Testis (tissue), 3 donors: ENCODE results near the gene CEP350. TPM values are rescaled to one million over a fixed set of nuclear protein-coding genes. Genes with fewer than 3 reads are reported as not detected.

Experiments used
- DNase-seq: peaks from one replicate; pipeline ENCODE4 v3.0.0-alpha.2; 2019
- H3K27ac ChIP-seq, 2 donors: fragments of 200-600 bp; sonication (generic); one replicate each; pipeline ENCODE4 v1.5.1; 2019
- H3K27me3 ChIP-seq: fragments of 200-600 bp; sonication (generic); one replicate; pipeline ENCODE4 v1.5.1; 2019
- H3K36me3 ChIP-seq: fragments of 200-600 bp; sonication (generic); one replicate; pipeline ENCODE4 v1.5.1; 2017; ENCODE audit warnings: low read depth; ENCODE audit errors: missing control alignments
- H3K4me1 ChIP-seq: fragments of 200-600 bp; sonication (generic); one replicate; pipeline ENCODE4 v1.5.1; 2019
- H3K4me3 ChIP-seq, 2 donors: fragments of 200-600 bp; sonication (generic); one replicate each; pipeline ENCODE4 v1.5.1; 2017 to 2019
- H3K9me3 ChIP-seq: fragments of 200-600 bp; sonication (generic); one replicate; pipeline ENCODE4 v1.5.1; 2017
- CTCF ChIP-seq, 3 experiments: fragments of 450-650 bp in 2 of 3; fragments of 200-600 bp in 1 of 3; sonication (generic) in 1 of 3; IDR thresholded peaks; one replicate each; pipeline ENCODE4 v1.5.1; 2016 to 2019; ENCODE audit warnings: antibody characterized with exemption in 3 of 3, mild to moderate bottlenecking in 2 of 3, moderate library complexity in 1 of 3
- POLR2A ChIP-seq: fragments of 450-650 bp; IDR thresholded peaks from one replicate; pipeline ENCODE4 v1.6.1; 2017; ENCODE audit warnings: antibody characterized with exemption, mild to moderate bottlenecking, moderate library complexity
- whole genome bisulfite sequencing, 2 donors: methylation state at CpG; one replicate each; pipeline ENCODE4 v1.1.5; 2018; 5-methylcytosine and 5-hydroxymethylcytosine counted together
- intact Hi-C: fragments of 100-400 bp; cut with DNase I; formaldehyde crosslinking; loops from one replicate; pipeline ENCODE4 v1.15.1; 2023; ENCODE audit warnings: low total_unique reads
- polyA plus RNA-seq: library from polyadenylated mRNA; stranded (reverse); fragments of 350-450 nt; fragmentation: Illumina TruSeq; extraction: RNeasy Lipid Tissue Mini Kit (QIAGEN cat#74804); gene quantifications from one replicate; pipeline ENCODE4 v1.2.3, GENCODE V29; 2014; ENCODE audit warnings: low read depth, low replicate concordance; ENCODE audit not compliant: insufficient read depth
- total RNA-seq, 2 donors: library from RNA; depleted of rRNA; stranded (reverse); fragments of >200 nt; gene quantifications; one replicate each; pipeline ENCODE4 v1.2.3, GENCODE V29; 2016

The CEP350 gene
- total and polyA plus RNA-seq, 3 donors from 2014 or later = 89.4 to 177 (median 104) TPM

- Histone ChIP-seq H3K27me3 (no peaks in the 10 kb centered on the region), H3K4me1 (peaks cover 34% of the 10 kb centered on the region), H3K9me3 (no peaks in the 10 kb centered on the region), H3K27ac (peak overlapping the region; percentile 91 to 97), H3K4me3 (peak overlapping the region; percentile 96 to 99), H3K36me3 (no peaks in the 10 kb centered on the region)
- no peak for DNase-seq
- 3 to 5% methylated on average over 7 of the region's 7 CpGs for WGBS, 2 donors
- intact Hi-C loops = no loop called here
- no peak for TF ChIP-seq POLR2A
- TF ChIP-seq CTCF (IDR thresholded peaks at IDR 0.05) = no peak
These were observed 199.4 kb downstream of the CEP350 start for GRCh38 chr1:180154003-180154324.

- H3K27ac ChIP-seq = peak within 1 kb of the TSS; percentile 91 to 97
- H3K4me1 ChIP-seq = peaks cover 34% of the 10 kb centered on the region
- 0 to 1% methylated on average over 11 to 90 of the region's 100 CpGs for WGBS, 2 donors
- intact Hi-C loops = no loop called here
- TF ChIP-seq CTCF (IDR thresholded peaks at IDR 0.05) = peak in 1 of 3 experiments; percentile 29
- peak; percentile 30 for TF ChIP-seq POLR2A
- peak within 1 kb of the TSS; percentile 96 to 99 for H3K4me3 ChIP-seq
- no peaks in the 10 kb centered on the region for H3K36me3 ChIP-seq
- no peaks in the 10 kb centered on the region for H3K9me3 ChIP-seq
- DNase-seq = peak; percentile 93
- no peaks in the 10 kb centered on the region for H3K27me3 ChIP-seq
These were observed 199.9 kb downstream of the CEP350 start, which contains the start of gene QSOX1 for GRCh38 chr1:180154325-180155181. TSS of gene QSOX1 (plus strand) at chr1:180154869. CDS start at chr1:180154908, 39 bp downstream.

- TF ChIP-seq CTCF (IDR thresholded peaks at IDR 0.05) = no peak
- no peak for TF ChIP-seq POLR2A
- peak overlapping the region; percentile 81 to 97 for H3K27ac ChIP-seq
- 0 to 1% methylated on average over 27 to 28 of the region's 29 CpGs for WGBS, 2 donors
- no peaks in the 10 kb centered on the region for H3K9me3 ChIP-seq
- H3K4me3 ChIP-seq = peak overlapping the region; percentile 96 to 99
- intact Hi-C loops = no loop called here
- peak; percentile 33 for DNase-seq
- H3K36me3 ChIP-seq = no peaks in the 10 kb centered on the region
- H3K4me1 ChIP-seq = peaks cover 34% of the 10 kb centered on the region
- no peaks in the 10 kb centered on the region for H3K27me3 ChIP-seq
These were observed 200.6 kb downstream of the CEP350 start for GRCh38 chr1:180155182-180155682.

DNA sequence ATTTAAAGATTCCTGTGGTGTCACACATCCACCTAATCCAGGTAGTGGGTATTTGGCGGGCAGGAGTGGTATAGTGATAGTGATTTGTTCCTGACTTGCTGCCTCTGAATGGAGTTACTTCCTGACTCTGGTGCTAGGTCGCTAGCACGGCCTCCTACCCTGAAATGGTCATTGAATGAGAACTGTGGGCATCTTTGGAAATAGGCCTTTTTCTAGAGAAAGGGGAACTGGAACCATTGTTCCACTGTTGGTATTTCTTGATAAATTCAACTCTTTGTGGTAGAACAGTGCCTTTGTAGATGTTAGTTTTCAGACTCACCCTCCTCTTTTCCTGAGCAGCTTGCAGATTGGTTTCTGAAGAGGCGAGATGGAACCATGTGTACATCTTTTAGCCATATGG, 201.6 kb downstream of the CEP350 start:
- DNase-seq = no peak
- H3K9me3 ChIP-seq = no peaks in the 10 kb centered on the region
- H3K4me3 ChIP-seq = peak overlapping the region; percentile 96 to 99
- H3K4me1 ChIP-seq = peaks cover 34% of the 10 kb centered on the region
- 61 to 67% methylated on average over 4 of the region's 4 CpGs for WGBS, 2 donors
- no peaks in the 10 kb centered on the region for H3K36me3 ChIP-seq
- H3K27me3 ChIP-seq = no peaks in the 10 kb centered on the region
- intact Hi-C loops = no loop called here
- H3K27ac ChIP-seq = peak overlapping the region in 1 of 2 donors; percentile 97
- no peak for TF ChIP-seq POLR2A
- TF ChIP-seq CTCF (IDR thresholded peaks at IDR 0.05) = no peak
